Measurements from ENCODE around the gene GPR137C.

The GPR137C gene

DNA sequence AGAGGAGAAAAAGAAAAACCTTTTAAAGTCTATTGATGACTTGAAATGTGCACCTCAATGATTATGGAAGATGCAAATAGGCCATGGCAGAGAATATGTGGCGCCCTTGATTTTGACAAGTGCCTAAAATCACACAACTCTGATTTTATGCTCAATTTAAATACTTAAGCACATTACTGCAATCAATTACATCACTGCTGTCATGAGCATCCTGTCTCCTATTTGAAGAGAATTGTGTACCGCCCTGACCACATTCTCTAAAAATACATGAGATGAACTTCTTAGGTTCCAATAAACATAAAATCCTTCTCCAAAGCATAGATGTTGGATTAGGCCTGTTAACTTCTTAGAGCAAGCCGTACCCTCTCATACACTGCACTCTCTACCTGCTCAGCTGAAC is 2.0 kb upstream of the GPR137C start:
- TF ChIP-seq, protein P1, sequence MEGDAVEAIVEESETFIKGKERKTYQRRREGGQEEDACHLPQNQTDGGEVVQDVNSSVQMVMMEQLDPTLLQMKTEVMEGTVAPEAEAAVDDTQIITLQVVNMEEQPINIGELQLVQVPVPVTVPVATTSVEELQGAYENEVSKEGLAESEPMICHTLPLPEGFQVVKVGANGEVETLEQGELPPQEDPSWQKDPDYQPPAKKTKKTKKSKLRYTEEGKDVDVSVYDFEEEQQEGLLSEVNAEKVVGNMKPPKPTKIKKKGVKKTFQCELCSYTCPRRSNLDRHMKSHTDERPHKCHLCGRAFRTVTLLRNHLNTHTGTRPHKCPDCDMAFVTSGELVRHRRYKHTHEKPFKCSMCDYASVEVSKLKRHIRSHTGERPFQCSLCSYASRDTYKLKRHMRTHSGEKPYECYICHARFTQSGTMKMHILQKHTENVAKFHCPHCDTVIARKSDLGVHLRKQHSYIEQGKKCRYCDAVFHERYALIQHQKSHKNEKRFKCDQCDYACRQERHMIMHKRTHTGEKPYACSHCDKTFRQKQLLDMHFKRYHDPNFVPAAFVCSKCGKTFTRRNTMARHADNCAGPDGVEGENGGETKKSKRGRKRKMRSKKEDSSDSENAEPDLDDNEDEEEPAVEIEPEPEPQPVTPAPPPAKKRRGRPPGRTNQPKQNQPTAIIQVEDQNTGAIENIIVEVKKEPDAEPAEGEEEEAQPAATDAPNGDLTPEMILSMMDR (conservative IDR thresholded peaks at IDR 0.05; ENCODE audit: low read depth, low read length) = no peak
- H3K4me3 ChIP-seq (ENCODE audit: low read length) = no peak overlapping the region
- DNase-seq (ENCODE audit: low read depth) = no peak

DNA sequence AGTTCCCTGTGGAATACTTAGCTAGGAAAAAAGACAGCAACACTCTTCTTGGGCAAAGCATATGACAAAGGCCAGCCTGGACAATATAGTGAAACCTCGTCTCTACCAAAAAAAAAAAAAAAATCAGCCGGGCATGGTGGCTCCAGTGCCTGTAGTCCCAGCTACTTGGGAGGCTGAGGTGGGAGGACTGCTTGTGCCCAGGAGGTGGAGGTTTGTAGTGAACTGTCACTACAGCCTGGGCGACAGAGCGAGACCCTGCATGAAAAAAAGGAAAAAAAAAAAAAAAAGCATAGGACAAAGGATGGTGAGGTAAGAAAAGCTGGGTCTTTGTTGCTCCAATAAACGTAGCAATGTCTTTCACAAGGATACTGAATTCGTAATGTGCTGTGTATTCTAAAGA is 1.4 kb upstream of the GPR137C start:
- TF ChIP-seq, protein P1 (conservative IDR thresholded peaks at IDR 0.05; ENCODE audit: low read depth, low read length) = no peak
- peak overlapping the region; percentile 59 for H3K4me3 ChIP-seq (ENCODE audit: low read length)
- DNase-seq (ENCODE audit: low read depth) = no peak

DNA sequence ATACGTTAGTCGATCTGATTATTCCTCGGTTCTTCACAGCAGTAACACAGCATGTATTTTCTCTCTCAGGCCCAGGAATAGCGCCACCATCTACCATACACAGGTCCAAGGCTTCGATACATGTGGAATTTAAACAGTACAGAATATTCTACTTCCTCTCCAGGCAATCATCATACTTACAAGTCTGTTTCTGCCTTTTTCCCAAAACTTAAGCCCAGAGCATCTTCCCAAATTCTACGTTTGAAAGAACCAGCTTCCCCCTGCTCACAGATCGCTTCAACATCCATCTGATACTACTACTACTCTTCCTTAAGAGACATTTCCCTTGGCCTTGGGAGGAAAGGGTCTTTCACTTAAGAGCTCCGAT is 957 bp upstream of the GPR137C start:
- no peak for DNase-seq (ENCODE audit: low read depth)
- H3K4me3 ChIP-seq (ENCODE audit: low read length) = peak overlapping the region; percentile 59
- TF ChIP-seq, protein P1 (conservative IDR thresholded peaks at IDR 0.05; ENCODE audit: low read depth, low read length) = peak; percentile 55

DNA sequence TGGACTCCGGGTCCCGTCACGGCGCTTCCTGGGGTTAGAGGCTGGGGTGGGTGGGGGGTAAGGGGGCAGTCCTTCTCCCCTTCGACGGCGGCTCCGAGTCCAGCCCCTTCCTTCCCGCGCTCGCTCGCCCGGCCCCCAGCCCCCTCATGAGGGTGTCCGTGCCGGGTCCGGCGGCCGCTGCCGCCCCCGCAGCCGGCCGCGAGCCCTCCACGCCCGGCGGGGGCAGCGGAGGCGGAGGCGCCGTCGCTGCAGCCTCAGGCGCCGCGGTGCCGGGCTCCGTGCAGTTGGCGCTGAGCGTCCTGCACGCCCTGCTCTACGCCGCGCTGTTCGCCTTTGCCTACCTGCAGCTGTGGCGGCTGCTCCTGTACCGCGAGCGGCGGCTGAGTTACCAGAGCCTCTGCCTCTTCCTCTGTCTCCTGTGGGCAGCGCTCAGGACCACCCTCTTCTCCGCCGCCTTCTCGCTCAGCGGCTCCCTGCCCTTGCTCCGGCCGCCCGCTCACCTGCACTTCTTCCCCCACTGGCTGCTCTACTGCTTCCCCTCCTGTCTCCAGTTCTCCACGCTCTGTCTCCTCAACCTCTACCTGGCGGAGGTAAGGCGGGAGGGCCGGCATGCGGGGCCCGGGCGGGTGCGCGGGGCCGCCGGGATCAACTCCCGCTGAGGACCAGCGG is 500 bp downstream of the GPR137C start:
- no peak for DNase-seq (ENCODE audit: low read depth)
- H3K4me3 ChIP-seq (ENCODE audit: low read length) = peak overlapping the region; percentile 72
- TF ChIP-seq, protein P1 (conservative IDR thresholded peaks at IDR 0.05; ENCODE audit: low read depth, low read length) = no peak

DNA sequence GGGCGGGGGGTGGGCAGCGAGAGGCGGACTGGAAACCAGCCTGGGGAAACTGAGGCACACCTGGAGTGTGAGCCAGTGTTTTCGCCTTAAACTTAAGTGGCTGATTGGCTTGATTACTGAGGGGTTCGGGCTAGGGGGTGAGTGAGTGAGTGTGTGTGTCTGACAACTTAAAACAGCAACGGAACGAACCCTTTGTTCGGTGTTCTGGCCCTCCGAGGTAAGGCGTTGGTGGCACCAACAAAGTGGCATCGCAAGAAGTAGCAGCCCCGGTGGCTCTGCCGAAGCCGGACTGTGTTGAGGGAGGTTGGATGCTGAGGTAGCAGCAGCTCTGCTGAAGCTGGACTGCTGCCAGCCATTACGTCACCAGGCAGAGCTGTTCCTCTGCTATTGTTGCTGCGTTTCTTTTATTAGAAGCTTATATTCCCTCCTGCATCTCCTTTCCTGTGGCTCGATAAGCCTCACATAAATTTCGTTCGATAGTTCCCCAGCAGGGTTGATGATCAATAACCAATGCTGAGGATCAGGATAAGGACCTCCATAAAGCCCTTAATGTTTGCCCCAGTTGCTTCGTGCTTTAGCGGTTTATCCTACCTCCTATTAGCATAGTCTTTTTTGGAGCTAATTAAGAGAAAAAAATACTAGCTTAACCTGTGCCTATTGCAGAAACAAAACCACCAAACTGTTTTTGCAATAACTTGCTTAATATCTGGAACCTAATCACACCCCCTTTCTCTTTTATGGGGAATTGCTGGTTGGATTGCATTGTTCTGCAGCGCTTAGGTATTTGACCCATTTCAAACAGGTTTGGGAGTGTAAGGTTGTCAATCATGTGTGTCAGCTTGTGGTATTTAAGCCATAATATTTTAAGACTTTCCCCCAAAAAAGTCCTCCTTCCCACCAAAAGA is 1.3 kb downstream of the GPR137C start:
- TF ChIP-seq, protein P1 (conservative IDR thresholded peaks at IDR 0.05; ENCODE audit: low read depth, low read length) = no peak
- DNase-seq (ENCODE audit: low read depth) = peak; percentile 79

DNA sequence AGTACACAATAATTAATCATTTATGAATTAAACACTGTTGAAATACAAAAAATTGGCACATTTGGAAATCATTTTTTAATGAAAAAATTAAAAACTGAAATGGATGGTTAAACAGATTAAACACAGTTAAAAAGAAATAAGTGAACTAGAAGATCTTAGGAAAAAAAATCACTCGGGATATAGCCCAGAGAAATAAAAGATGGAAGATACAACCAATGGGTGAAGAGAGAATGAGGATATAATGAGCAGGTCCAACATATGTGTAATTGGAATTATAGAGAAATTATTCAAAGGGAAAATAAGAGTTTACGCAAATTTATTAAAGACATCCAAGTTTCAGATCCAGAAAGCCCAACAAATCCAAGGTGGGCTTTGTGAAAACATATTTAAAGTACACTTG is 6.1 kb downstream of the GPR137C start:
- H3K4me3 ChIP-seq (ENCODE audit: low read length) = no peak overlapping the region
- no peak for DNase-seq (ENCODE audit: low read depth)
- TF ChIP-seq, protein P1 (conservative IDR thresholded peaks at IDR 0.05; ENCODE audit: low read depth, low read length) = no peak

More for the DNA sequence above, 1.3 kb downstream of the GPR137C start:
- peak overlapping the region; percentile 72 for H3K4me3 ChIP-seq (ENCODE audit: low read length)

Data from retinal pigment epithelial cell (primary cell).